GM12878 (cell line): ENCODE measurements around the gene ACOT4. TPM values are rescaled to one million over a fixed set of nuclear protein-coding genes. Genes with fewer than 3 reads are reported as not detected.
A peak's percentile ranks its signal among the peaks of the same experiment; 100 is the strongest.

Source experiments
- ATF3 ChIP-seq: IDR thresholded peaks from 2 replicates; pipeline ENCODE4 v1.6.1; 2011; ENCODE audit warnings: low read depth, mild to moderate bottlenecking, low read length, moderate library complexity, borderline replicate concordance; ENCODE audit errors: extremely low read depth
- CEBPZ ChIP-seq: fragments of 150-350 bp; IDR thresholded peaks from 2 replicates; pipeline ENCODE4 v1.6.1; 2016; ENCODE audit warnings: low read depth, low read length
- CREB1 ChIP-seq: IDR thresholded peaks from 2 replicates; pipeline ENCODE4 v1.6.1; 2012; ENCODE audit warnings: low read depth, mild to moderate bottlenecking, inconsistent platforms
- ESRRA ChIP-seq: IDR thresholded peaks from 2 replicates; pipeline ENCODE4 v1.6.1; 2012; ENCODE audit warnings: mild to moderate bottlenecking, low read length, improper control_type of control experiment
- IKZF2 ChIP-seq, 2 experiments: fragments of 450-650 bp; IDR thresholded peaks; 2 replicates each; pipeline ENCODE4 v1.6.1; 2017; ENCODE audit warnings: mild to moderate bottlenecking in 2 of 2, moderate library complexity in 2 of 2
- IRF5 ChIP-seq: fragments of 450-650 bp; IDR thresholded peaks from 2 replicates; pipeline ENCODE4 v1.6.1; 2017; ENCODE audit warnings: borderline replicate concordance
- KDM1A ChIP-seq: fragments of 200-600 bp; sonication (generic); IDR thresholded peaks from 2 replicates; pipeline ENCODE4 v1.6.1; 2016; ENCODE audit warnings: borderline replicate concordance
- MAX ChIP-seq: IDR thresholded peaks from 2 replicates; pipeline ENCODE4 v1.6.1; 2012; ENCODE audit warnings: low read depth, low read length, improper control_type of control experiment
- MEF2A ChIP-seq: IDR thresholded peaks from 2 replicates; pipeline ENCODE4 v1.6.1; 2011; ENCODE audit warnings: low read depth, mild to moderate bottlenecking, low read length, moderate library complexity; ENCODE audit not compliant: insufficient read depth
- NR2C2 ChIP-seq: IDR thresholded peaks from 2 replicates; pipeline ENCODE4 v1.6.1; 2011; ENCODE audit warnings: borderline replicate concordance, low read depth; ENCODE audit not compliant: control insufficient read depth, insufficient read length
- RAD21 ChIP-seq: IDR thresholded peaks from 2 replicates; pipeline ENCODE4 v1.6.1; 2011; ENCODE audit warnings: mild to moderate bottlenecking, low read depth, low read length, moderate library complexity; ENCODE audit not compliant: insufficient read depth
- RELB ChIP-seq: fragments of 450-650 bp; IDR thresholded peaks from 2 replicates; pipeline ENCODE4 v1.6.1; 2017; ENCODE audit warnings: low read depth, mild to moderate bottlenecking, moderate library complexity
- SIX5 ChIP-seq: IDR thresholded peaks from 2 replicates; pipeline ENCODE4 v1.6.1; 2011; ENCODE audit warnings: mild to moderate bottlenecking, low read depth, low read length, moderate library complexity; ENCODE audit not compliant: severe bottlenecking
- YY1 ChIP-seq: IDR thresholded peaks from 2 replicates; pipeline ENCODE4 v1.6.1; 2011; ENCODE audit warnings: low read depth, mild to moderate bottlenecking, low read length
- ZBTB11 ChIP-seq: fragments of 450-650 bp; formaldehyde crosslinking; IDR thresholded peaks from 2 replicates; pipeline ENCODE4 v1.5.0; 2022; ENCODE audit warnings: mild to moderate bottlenecking, missing genetic modification characterization
- ZNF207 ChIP-seq: fragments of 450-650 bp; IDR thresholded peaks from 2 replicates; pipeline ENCODE4 v1.6.1; 2014; ENCODE audit warnings: antibody characterized with exemption, mild to moderate bottlenecking, borderline replicate concordance
- polyA plus RNA-seq, 11 experiments: library from polyadenylated mRNA; depleted of rRNA in 4 of 11; unstranded in 6 of 11; stranded (reverse) in 5 of 11; fragments of >200 nt; fragmentation: Nextera tagmentation in 4 of 11; fragmentation: Illumina TruSeq in 1 of 11; extraction: Ambion mirVana in 4 of 11; extraction: Trizol in 1 of 11; gene quantifications; 1 replicate in 1 of 11; 2 replicates in 10 of 11; pipeline versions ENCODE4 v1.2.1 to v1.2.3, GENCODE V29; 2011 to 2016; ENCODE audit warnings: inconsistent platforms in 2 of 11, missing spikeins in 2 of 11, low read depth in 1 of 11
- total RNA-seq, 4 experiments: library from RNA; depleted of rRNA in 3 of 4; stranded (reverse); fragments of >200 nt in 3 of 4; fragmentation: Illumina TruSeq in 1 of 4; extraction: Trizol in 1 of 4; gene quantifications; 2 replicates each; pipeline versions ENCODE4 v1.2.1 to v1.2.3, GENCODE V29; 2013 to 2021

Gene ACOT4
- total and polyA plus RNA-seq, 10 of the 15 experiments (the other 5 are each of a cell fraction or from before 2014, with no cell fraction given) = 0.68 to 3.8 (median 2.0) TPM

- TF ChIP-seq MAX = peak; percentile 38; the same call in 1 of the 2 replicates
- no peak for TF ChIP-seq MEF2A
- no peak for TF ChIP-seq CREB1
- TF ChIP-seq NR2C2 = no peak
- no peak for TF ChIP-seq YY1
- no peak for TF ChIP-seq ZBTB11 (CRISPR knock-in tag)
- no peak for TF ChIP-seq IRF5
- no peak for TF ChIP-seq RAD21
- no peak for TF ChIP-seq KDM1A
- TF ChIP-seq ATF3 = no peak
- TF ChIP-seq SIX5 = no peak
- no peak for TF ChIP-seq IKZF2 (IDR thresholded peaks at IDR 0.05)
- no peak for TF ChIP-seq ESRRA
- no peak for TF ChIP-seq ZNF207
- no peak for TF ChIP-seq CEBPZ
- TF ChIP-seq RELB = 0 out of 2 replicates have a peak, but pooled peaks have one; percentile 22
Measured at GRCh38 chr14:73612339-73613045, 20.8 kb downstream of the ACOT4 start, which contains the start of gene ACOT6 (continued).
